K562 (cell line): Measurements from ENCODE around the gene NFS1. TPM values are rescaled to one million over a fixed set of nuclear protein-coding genes. Genes with fewer than 3 reads are reported as not detected.

Experiments used
- ATAC-seq: fragments of 200-7000 bp; cut with Tn5 transposase; 3 replicates; pipeline ENCODE4 v1.9.1; 2020; ENCODE audit warnings: moderate library complexity
- BruUV-seq: library from RNA; stranded (reverse); fragments of 400-500 nt; replicated peaks from 2 replicates; lab custom pipeline; 2021; lab: Mats Ljungman, UMichigan
- CTCF ChIA-PET: fragments of 300-600 bp; formaldehyde crosslinking; extraction: SDS; loops from one replicate; lab custom pipeline; 2021; ENCODE audit warnings: low intra/inter-chr PET ratio; lab: Yijun Ruan, JAX
- POLR2A ChIA-PET: fragments of 300-600, 350-650 bp; sonication (Branson Sonifier 250); formaldehyde crosslinking; extraction: SDS; loops from one replicate; lab custom pipeline; 2021; ENCODE audit warnings: antibody characterized with exemption, inconsistent platforms; lab: Yijun Ruan, JAX
- DNase-seq, 4 experiments: peaks; one replicate each; pipeline versions ENCODE4 v3.0.0 to v3.0.0-alpha.2; 2011 to 2018; ENCODE audit warnings: low spot score in 3 of 4, mixed read lengths in 3 of 4; ENCODE audit errors: extremely low read depth in 1 of 4
- FAIRE-seq: peaks from 2 replicates; lab custom pipeline; 2011; peaks lifted over from hg19 to GRCh38; lab: Jason Lieb, UNC
- H2AFZ ChIP-seq: 2 replicates; pipeline ENCODE4 v1.6.0; 2011; ENCODE audit warnings: low read depth, low read length, control low read depth, inconsistent platforms
- H3K27ac ChIP-seq: fragments of 200-600 bp; 3 replicates; pipeline ENCODE4 v1.8.0; 2011; ENCODE audit warnings: low read depth, mild to moderate bottlenecking, control low read depth, inconsistent platforms, low read length, moderate library complexity, mixed read lengths; ENCODE audit errors: extremely low read depth
- H3K27me3 ChIP-seq, 2 experiments: fragments of 300-600 bp in 1 of 2; 2 replicates in 1 of 2; 3 replicates in 1 of 2; pipeline versions ENCODE4 v1.6.0 to v1.8.0; 2011; ENCODE audit warnings: inconsistent platforms in 2 of 2, low read length in 2 of 2, mild to moderate bottlenecking in 1 of 2, mixed read lengths in 1 of 2, moderate library complexity in 1 of 2; ENCODE audit not compliant: control insufficient read depth in 2 of 2, insufficient read depth in 2 of 2
- H3K36me3 ChIP-seq: fragments of 300-600 bp; 3 replicates; pipeline ENCODE4 v1.8.0; 2011; ENCODE audit warnings: mild to moderate bottlenecking, low read length, inconsistent platforms; ENCODE audit not compliant: control insufficient read depth, insufficient read depth
- H3K4me1 ChIP-seq, 2 experiments: fragments of 200-600 bp in 1 of 2; replicated peaks in 1 of 2; 2 replicates in 1 of 2; 3 replicates in 1 of 2; pipeline versions ENCODE4 v1.5.1 to v1.8.0; 2011; ENCODE audit warnings: inconsistent platforms in 2 of 2, low read length in 2 of 2, mild to moderate bottlenecking in 1 of 2, mixed read lengths in 1 of 2, moderate library complexity in 1 of 2; ENCODE audit not compliant: control insufficient read depth in 2 of 2, insufficient read depth in 2 of 2
- H3K4me2 ChIP-seq: 2 replicates; pipeline ENCODE4 v1.6.1; 2011; ENCODE audit warnings: low read length, control low read depth, inconsistent platforms, mixed read lengths; ENCODE audit not compliant: insufficient read depth
- H3K4me3 ChIP-seq: fragments of 200-600 bp; sonication (generic), shearing (Covaris generic); 2 replicates; pipeline ENCODE4 v1.5.1; 2016; ENCODE audit warnings: control low read depth, inconsistent platforms
- H3K79me2 ChIP-seq: fragments of 200-600 bp; 3 replicates; pipeline ENCODE4 v1.8.0; 2011; ENCODE audit warnings: low read length, inconsistent platforms; ENCODE audit not compliant: control insufficient read depth, insufficient read depth
- H3K9ac ChIP-seq, 2 experiments: 2 replicates each; pipeline versions ENCODE4 v1.6.0 to v1.6.1; 2011; ENCODE audit warnings: low read depth in 2 of 2, low read length in 2 of 2, control low read depth in 1 of 2, inconsistent platforms in 1 of 2, mild to moderate bottlenecking in 1 of 2, mixed read lengths in 1 of 2; ENCODE audit not compliant: insufficient read depth in 1 of 2
- H3K9me1 ChIP-seq: one replicate; pipeline ENCODE4 v1.6.0; 2011; ENCODE audit warnings: inconsistent platforms, mild to moderate bottlenecking, low read length, moderate library complexity; ENCODE audit not compliant: control insufficient read depth, insufficient read depth
- H3K9me3 ChIP-seq: replicated peaks from 2 replicates; pipeline ENCODE4 v1.5.1; 2011; ENCODE audit warnings: low read depth, low read length, inconsistent platforms; ENCODE audit not compliant: control insufficient read depth, insufficient read depth
- H4K20me1 ChIP-seq: replicated peaks from 2 replicates; pipeline ENCODE4 v1.6.1; 2011; ENCODE audit warnings: low read length, inconsistent platforms, mixed read lengths; ENCODE audit not compliant: control insufficient read depth, insufficient read depth
- NFIC ChIP-seq: fragments of 450-650 bp; IDR thresholded peaks from 2 replicates; pipeline ENCODE4 v1.6.1; 2017; ENCODE audit warnings: mild to moderate bottlenecking, inconsistent platforms
- POLR2AphosphoS2 ChIP-seq: IDR thresholded peaks from 2 replicates; pipeline ENCODE4 v1.6.1; 2012; ENCODE audit warnings: low read length, improper control_type of control experiment
- POLR2B ChIP-seq: fragments of 450-650 bp; IDR thresholded peaks from 2 replicates; pipeline ENCODE4 v1.6.1; 2018; ENCODE audit warnings: low read depth; ENCODE audit not compliant: partially characterized antibody
- XRCC4 ChIP-seq: IDR thresholded peaks from one replicate; pipeline ENCODE4 v1.6.1; 2011; ENCODE audit not compliant: insufficient read depth, insufficient read length; ENCODE audit errors: extremely low read depth
- ZKSCAN8 ChIP-seq: fragments of 200-800 bp; sonication (Bioruptor generic); IDR thresholded peaks from 2 replicates; pipeline ENCODE4 v1.6.1; 2016; ENCODE audit warnings: missing genetic modification characterization, missing compliant biosample characterization
- WGBS: fragments of 100-300 bp; shearing (Covaris generic); methylation state at CpG from one replicate; pipeline ENCODE4 v1.1.6; 2016; ENCODE audit warnings: low coverage, mixed read lengths; ENCODE audit not compliant: insufficient coverage; ENCODE audit errors: missing lambda C conversion rate; 5-methylcytosine and 5-hydroxymethylcytosine counted together
- in situ Hi-C: fragments of 300-500 bp; cut with MboI; formaldehyde crosslinking; loops from 4 replicates; pipeline ENCODE4 v1.15.0; 2018; ENCODE audit warnings: inconsistent platforms, mixed read lengths
- intact Hi-C: fragments of 100-400 bp; cut with micrococcal nuclease; formaldehyde crosslinking; loops from 2 replicates; pipeline ENCODE4 v1.14.2; 2022
- polyA plus RNA-seq, 8 experiments: library from polyadenylated mRNA; depleted of rRNA in 4 of 8; stranded (reverse) in 5 of 8; unstranded in 3 of 8; fragments of >200 nt; fragmentation: Nextera tagmentation in 2 of 8; fragmentation: Illumina TruSeq in 1 of 8; extraction: Ambion mirVana in 2 of 8; extraction: Trizol in 1 of 8; gene quantifications; 2 replicates each; pipeline versions ENCODE4 v1.2.1 to v1.2.3, GENCODE V29; 2011 to 2014; ENCODE audit warnings: inconsistent platforms in 1 of 8, missing spikeins in 1 of 8
- total RNA-seq, 7 experiments: library from RNA; depleted of rRNA in 6 of 7; stranded (reverse); fragments of >200 nt in 6 of 7; fragmentation: Illumina TruSeq in 2 of 7; extraction: Trizol in 2 of 7; gene quantifications; 2 replicates each; pipeline versions ENCODE4 v1.2.1 to v1.2.3, GENCODE V29; 2011 to 2021; ENCODE audit warnings: low replicate concordance in 1 of 7

Gene NFS1
- total and polyA plus RNA-seq, 9 of the 15 experiments (the other 6 are each of a cell fraction or from before 2014, with no cell fraction given): 11.5 to 84.8 (median 47.1) TPM

DNA sequence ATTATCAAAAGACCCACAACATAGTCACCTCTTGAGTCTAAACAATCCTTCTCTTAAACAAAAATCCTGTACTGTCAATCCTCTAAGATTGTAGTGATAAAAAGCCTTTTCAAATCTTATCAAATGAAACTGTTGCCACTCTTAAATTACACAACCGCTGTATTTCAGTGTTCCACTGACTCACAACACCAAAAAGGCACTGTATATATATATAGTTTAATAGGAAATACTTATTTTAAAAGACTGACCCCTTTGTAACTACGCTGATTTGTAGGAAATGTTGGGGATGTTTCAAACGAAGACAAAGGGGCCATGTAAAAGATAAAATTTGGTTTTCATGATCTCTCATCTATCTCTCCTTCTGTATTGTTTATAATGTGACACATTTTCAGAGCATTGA, 48.5 kb downstream of the NFS1 start:
- no peaks in the 10 kb centered on the region; a peak in 1 of 5 replicates for H3K4me1 ChIP-seq
- ChIA-PET CTCF (no interaction called here), POLR2A (no interaction called here)
- DNase-seq (no peak), ATAC-seq (no peak), FAIRE-seq (no peak)
- H3K27ac ChIP-seq: no peak overlapping the region
- BruUV-seq: no TSS peak
- no peaks in the 10 kb centered on the region for H3K9me1 ChIP-seq
- in situ Hi-C loops (no loop called here), intact Hi-C loops (no loop called here)
- no peaks in the 10 kb centered on the region for H3K27me3 ChIP-seq
- peaks cover 65% of the 10 kb centered on the region for H3K36me3 ChIP-seq
- H3K9ac ChIP-seq: no peak overlapping the region
- H3K9me3 ChIP-seq: no peaks in the 10 kb centered on the region
- no peak overlapping the region for H3K4me3 ChIP-seq
- no peak overlapping the region for H2AFZ ChIP-seq
- peak; percentile 33; the same call in 1 of the 2 replicates for TF ChIP-seq POLR2AphosphoS2
- no peak for TF ChIP-seq XRCC4
- TF ChIP-seq POLR2B: peak; percentile 29
- H3K4me2 ChIP-seq: no peak overlapping the region
- peaks cover 88% of the 10 kb centered on the region for H3K79me2 ChIP-seq
- 40% methylated on average over 3 of the region's 3 CpGs for WGBS
- peaks cover 18% of the 10 kb centered on the region; the same call in 1 of the 2 replicates for H4K20me1 ChIP-seq

DNA sequence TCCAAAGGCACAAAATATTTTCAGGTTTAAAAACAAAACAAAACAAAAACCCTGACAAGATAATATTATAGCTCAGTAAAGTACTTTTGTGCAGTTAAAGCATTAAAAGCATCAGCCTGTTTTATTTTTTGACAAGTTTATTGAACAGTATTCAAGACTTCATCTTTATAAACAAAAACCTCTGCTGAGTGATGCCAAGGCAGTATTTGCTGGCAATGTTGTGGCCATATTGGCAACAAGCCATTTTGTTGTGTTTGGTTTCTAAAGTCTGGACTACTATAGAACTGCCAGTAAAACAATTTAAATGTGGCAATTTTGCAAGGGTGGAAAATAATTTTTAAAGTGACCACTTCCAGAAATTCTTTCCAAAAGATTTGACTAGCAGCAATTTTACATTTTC, 50.3 kb downstream of the NFS1 start:
- Histone ChIP-seq H4K20me1 (peaks cover 11% of the 10 kb centered on the region; the same call in 1 of the 2 replicates), H3K9me1 (no peaks in the 10 kb centered on the region), H3K4me3 (no peak overlapping the region), H3K4me1 (no peaks in the 10 kb centered on the region; a peak in 1 of 5 replicates), H3K4me2 (no peak overlapping the region), H3K9ac (no peak overlapping the region), H2AFZ (no peak overlapping the region), H3K9me3 (no peaks in the 10 kb centered on the region), H3K27me3 (no peaks in the 10 kb centered on the region), H3K27ac (no peak overlapping the region), H3K36me3 (peaks cover 47% of the 10 kb centered on the region), H3K79me2 (peaks cover 87% of the 10 kb centered on the region)
- no peak for ATAC-seq
- no TSS peak for BruUV-seq
- DNase-seq: no peak
- ChIA-PET POLR2A (interaction anchor here (0.7 to 0.8 kb wide), 2 partner anchors 32 to 53 kb away, joined by 3 read pairs; no protein-coding TSS in a partner anchor), CTCF (no interaction called here)
- no peak for TF ChIP-seq ZKSCAN8
- peak; percentile 32; the same call in 1 of the 2 replicates for TF ChIP-seq NFIC
- in situ Hi-C loops (no loop called here), intact Hi-C loops (no loop called here)
- no peak for FAIRE-seq
